Transverse colon (tissue), 4 donors: ENCODE results near the gene ALDH3B1. TPM values are rescaled to one million over a fixed set of nuclear protein-coding genes. Genes with fewer than 3 reads are reported as not detected.

Source experiments
- DNase-seq: peaks from one replicate; pipeline ENCODE4 v3.0.0-alpha.2; 2019
- H3K27ac ChIP-seq, 4 donors: fragments of 200-600 bp; sonication (generic); 2 replicates each; pipeline ENCODE4 v1.5.1; 2016 to 2018; ENCODE audit warnings: inconsistent platforms in 4 of 4
- H3K27me3 ChIP-seq: fragments of 200-600 bp; sonication (generic); 2 replicates; pipeline ENCODE4 v1.5.1; 2017; ENCODE audit warnings: inconsistent platforms
- H3K36me3 ChIP-seq, 4 donors: fragments of 200-600 bp; sonication (generic); 2 replicates each; pipeline ENCODE4 v1.5.1; 2017 to 2019; ENCODE audit warnings: inconsistent platforms in 4 of 4
- H3K4me1 ChIP-seq, 4 donors: fragments of 200-600 bp; sonication (generic); 2 replicates each; pipeline ENCODE4 v1.5.1; 2017 to 2020; ENCODE audit warnings: inconsistent platforms in 4 of 4
- H3K4me3 ChIP-seq, 4 donors: fragments of 200-600 bp; sonication (generic); 1 replicate in 1 of 4; 2 replicates in 3 of 4; pipeline versions ENCODE4 v1.5.1 to v1.6.1; 2017 to 2019; ENCODE audit warnings: inconsistent platforms in 4 of 4
- H3K9me3 ChIP-seq, 2 donors: fragments of 200-600 bp; sonication (generic); 2 replicates each; pipeline ENCODE4 v1.5.1; 2017 to 2019; ENCODE audit warnings: inconsistent platforms in 2 of 2
- EP300 ChIP-seq: sonication (generic); formaldehyde crosslinking; IDR thresholded peaks from one replicate; pipeline ENCODE4 v1.6.1; 2017; ENCODE audit warnings: antibody characterized with exemption, low read depth
- POLR2A ChIP-seq: fragments of 450-650 bp; IDR thresholded peaks from one replicate; pipeline ENCODE4 v1.6.1; 2016; ENCODE audit warnings: antibody characterized with exemption, mild to moderate bottlenecking, moderate library complexity
- POLR2AphosphoS5 ChIP-seq, 3 donors: sonication (generic); formaldehyde crosslinking; IDR thresholded peaks; one replicate each; pipeline ENCODE4 v1.6.1; 2016; ENCODE audit warnings: antibody characterized with exemption in 3 of 3
- WGBS, 2 donors: methylation state at CpG; one replicate each; pipeline ENCODE4 v1.1.5; 2018; ENCODE audit warnings: low coverage in 1 of 2; 5-methylcytosine and 5-hydroxymethylcytosine counted together
- in situ Hi-C, 4 donors: fragments of 200-750 bp; cut with MboI; loops; one replicate each; pipeline versions ENCODE4 v1.15.0 to v1.15.1; 2017; ENCODE audit warnings: low sequenced_read_pairs in 3 of 4, low pct_ligation_motif_present in 1 of 4, low pct_unique_long_range_greater_than_20kb in 1 of 4
- intact Hi-C: fragments of 100-400 bp; cut with DNase I; formaldehyde crosslinking; loops from one replicate; pipeline ENCODE4 v1.15.1; 2023; ENCODE audit warnings: low total_unique reads
- total RNA-seq, 4 donors: library from RNA; depleted of rRNA; stranded (reverse); fragments of >200 nt; gene quantifications; one replicate each; pipeline ENCODE4 v1.1.0, GENCODE V29; 2016
- TF ChIP-seq, protein P1 (sequence below), 5 experiments: fragments of 200-600 bp in 3 of 5; fragments of 450-650 bp in 2 of 5; sonication (generic) in 3 of 5; IDR thresholded peaks; 1 replicate in 2 of 5; 2 replicates in 3 of 5; pipeline ENCODE4 v1.5.1; 2016 to 2017; ENCODE audit warnings: antibody characterized with exemption in 5 of 5, inconsistent platforms in 3 of 5, mild to moderate bottlenecking in 2 of 5, moderate library complexity in 1 of 5

Gene ALDH3B1
- total RNA-seq, 4 donors from 2014 or later: 12.1 to 14.9 (median 13.5) TPM

DNA sequence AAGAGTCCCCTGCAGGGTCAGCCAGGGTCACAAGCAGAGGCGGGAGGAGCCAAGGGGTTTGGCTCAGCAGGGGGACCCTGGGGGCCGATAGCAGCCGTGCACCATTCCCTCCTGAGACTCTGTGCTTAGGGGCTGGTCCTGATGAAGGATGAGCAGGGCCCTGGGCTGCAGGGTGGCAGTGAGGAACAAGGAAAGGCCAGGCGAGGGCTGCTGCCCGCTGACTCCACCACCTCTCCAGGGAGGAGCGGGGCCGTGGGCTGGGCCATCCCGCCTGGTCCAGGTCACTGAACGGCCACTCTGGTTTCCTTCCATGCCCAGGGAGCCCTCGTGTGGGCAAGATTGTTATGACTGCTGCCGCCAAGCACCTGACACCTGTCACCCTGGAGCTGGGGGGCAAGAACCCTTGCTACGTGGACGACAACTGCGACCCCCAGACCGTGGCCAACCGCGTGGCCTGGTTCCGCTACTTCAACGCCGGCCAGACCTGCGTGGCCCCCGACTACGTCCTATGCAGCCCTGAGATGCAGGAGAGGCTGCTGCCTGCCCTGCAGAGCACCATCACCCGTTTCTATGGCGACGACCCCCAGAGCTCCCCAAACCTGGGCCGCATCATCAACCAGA lies 11.2 kb downstream of the ALDH3B1 start:
- peak; percentile 60 for DNase-seq
- Histone ChIP-seq H3K9me3 (no peaks in the 10 kb centered on the region), H3K27ac (no peak overlapping the region), H3K36me3 (no peaks in the 10 kb centered on the region), H3K27me3 (no peaks in the 10 kb centered on the region), H3K4me3 (no peak overlapping the region), H3K4me1 (peaks cover 0 to 6% (median 0%) of the 10 kb centered on the region in 4 donors)
- WGBS, 2 donors: 65% methylated on average over 27 of the region's 27 CpGs; no CpG with 5 or more reads in 1 of the 2 donors
- in situ Hi-C loops (no loop called here), intact Hi-C loops (no loop called here)
- TF ChIP-seq, protein P1, sequence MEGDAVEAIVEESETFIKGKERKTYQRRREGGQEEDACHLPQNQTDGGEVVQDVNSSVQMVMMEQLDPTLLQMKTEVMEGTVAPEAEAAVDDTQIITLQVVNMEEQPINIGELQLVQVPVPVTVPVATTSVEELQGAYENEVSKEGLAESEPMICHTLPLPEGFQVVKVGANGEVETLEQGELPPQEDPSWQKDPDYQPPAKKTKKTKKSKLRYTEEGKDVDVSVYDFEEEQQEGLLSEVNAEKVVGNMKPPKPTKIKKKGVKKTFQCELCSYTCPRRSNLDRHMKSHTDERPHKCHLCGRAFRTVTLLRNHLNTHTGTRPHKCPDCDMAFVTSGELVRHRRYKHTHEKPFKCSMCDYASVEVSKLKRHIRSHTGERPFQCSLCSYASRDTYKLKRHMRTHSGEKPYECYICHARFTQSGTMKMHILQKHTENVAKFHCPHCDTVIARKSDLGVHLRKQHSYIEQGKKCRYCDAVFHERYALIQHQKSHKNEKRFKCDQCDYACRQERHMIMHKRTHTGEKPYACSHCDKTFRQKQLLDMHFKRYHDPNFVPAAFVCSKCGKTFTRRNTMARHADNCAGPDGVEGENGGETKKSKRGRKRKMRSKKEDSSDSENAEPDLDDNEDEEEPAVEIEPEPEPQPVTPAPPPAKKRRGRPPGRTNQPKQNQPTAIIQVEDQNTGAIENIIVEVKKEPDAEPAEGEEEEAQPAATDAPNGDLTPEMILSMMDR (IDR thresholded peaks at IDR 0.05): peak in 4 of 5 experiments; percentile 36 to 63 (median 41)
- TF ChIP-seq EP300 (no peak), POLR2AphosphoS5 (IDR thresholded peaks at IDR 0.05) (no peak), POLR2A (no peak)

DNA sequence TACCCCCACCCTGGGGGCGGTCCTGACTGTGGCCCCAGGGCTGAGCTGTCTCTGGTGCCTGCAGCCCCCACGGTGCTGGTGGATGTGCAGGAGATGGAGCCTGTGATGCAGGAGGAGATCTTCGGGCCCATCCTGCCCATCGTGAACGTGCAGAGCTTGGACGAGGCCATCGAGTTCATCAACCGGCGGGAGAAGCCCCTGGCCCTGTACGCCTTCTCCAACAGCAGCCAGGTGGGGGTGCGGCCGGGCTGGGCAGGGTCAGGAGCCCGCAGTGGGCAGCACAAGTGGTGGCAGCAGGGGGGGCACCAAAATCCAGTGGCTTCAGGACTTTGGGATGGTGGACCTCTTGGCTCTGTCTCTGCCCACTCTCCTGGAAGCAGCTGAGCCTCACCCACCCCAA lies 12.4 kb downstream of the ALDH3B1 start:
- Histone ChIP-seq H3K36me3 (no peaks in the 10 kb centered on the region), H3K4me3 (no peak overlapping the region), H3K27me3 (no peaks in the 10 kb centered on the region), H3K4me1 (no peaks in the 10 kb centered on the region), H3K27ac (no peak overlapping the region), H3K9me3 (no peaks in the 10 kb centered on the region)
- TF ChIP-seq, protein P1 (IDR thresholded peaks at IDR 0.05): no peak
- no peak for TF ChIP-seq EP300
- no peak for TF ChIP-seq POLR2A
- TF ChIP-seq POLR2AphosphoS5 (IDR thresholded peaks at IDR 0.05): no peak
- intact Hi-C loops (no loop called here), in situ Hi-C loops (no loop called here)
- no peak for DNase-seq
- WGBS, 2 donors: 91% methylated on average over 13 of the region's 13 CpGs; no CpG with 5 or more reads in 1 of the 2 donors

DNA sequence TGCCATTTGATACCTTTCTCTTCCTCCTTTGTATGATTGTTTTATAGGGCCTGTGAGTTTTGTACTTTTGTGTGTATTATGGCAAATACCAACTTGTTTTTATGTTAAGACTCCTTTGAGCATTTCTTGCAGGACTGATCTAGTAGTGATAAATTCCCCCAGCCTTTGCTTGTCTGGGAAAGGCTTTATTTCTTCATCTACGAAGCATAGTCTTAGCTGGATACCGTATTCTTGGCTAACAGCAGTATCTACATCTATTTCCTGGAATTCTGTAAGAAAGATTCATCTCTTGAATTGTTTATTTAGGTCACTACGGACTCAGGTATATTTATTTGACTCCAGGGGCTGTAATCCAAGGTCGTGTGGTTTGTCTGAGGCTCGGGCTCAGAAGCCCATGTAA lies 14.4 kb downstream of the ALDH3B1 start:
- intact Hi-C loops: no loop called here
- DNase-seq: no peak
- 81 to 100% methylated on average over 2 to 5 of the region's 5 CpGs for WGBS, 2 donors
- Histone ChIP-seq H3K27ac (no peak overlapping the region), H3K36me3 (no peaks in the 10 kb centered on the region), H3K9me3 (no peaks in the 10 kb centered on the region), H3K27me3 (no peaks in the 10 kb centered on the region), H3K4me3 (no peak overlapping the region), H3K4me1 (peaks cover under 1 to 2% (median 2%) of the 10 kb centered on the region in 4 donors)
- TF ChIP-seq, protein P1 (IDR thresholded peaks at IDR 0.05): no peak
- TF ChIP-seq POLR2AphosphoS5 (IDR thresholded peaks at IDR 0.05) (no peak), POLR2A (no peak), EP300 (no peak)
- in situ Hi-C loops: no loop called here

DNA sequence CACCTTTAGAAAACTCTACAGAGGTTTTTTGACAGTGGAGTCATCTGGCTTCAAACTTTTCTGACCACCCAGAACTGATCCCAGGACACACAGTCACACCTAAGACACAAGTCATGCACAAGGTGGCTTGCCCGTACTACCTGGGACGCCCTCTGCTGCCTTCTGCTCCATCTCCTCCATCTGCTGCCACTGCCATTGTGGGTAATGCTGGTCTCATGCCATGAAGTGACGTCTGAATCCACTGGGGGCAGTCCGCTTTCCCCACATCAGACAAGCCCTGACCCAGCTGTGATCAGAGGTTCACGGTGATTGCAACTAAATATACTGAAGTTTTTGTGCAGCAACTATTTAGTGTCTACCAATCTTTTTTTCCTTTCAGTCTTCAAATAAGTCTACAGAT lies 14.9 kb downstream of the ALDH3B1 start:
- no peak for DNase-seq
- TF ChIP-seq, protein P1 (IDR thresholded peaks at IDR 0.05): no peak
- no peak for TF ChIP-seq EP300
- no peak for TF ChIP-seq POLR2A
- TF ChIP-seq POLR2AphosphoS5 (IDR thresholded peaks at IDR 0.05): no peak
- 77% methylated on average over 5 of the region's 5 CpGs; no CpG with 5 or more reads in 1 of the 2 donors for WGBS, 2 donors
- H3K4me1 ChIP-seq: peaks cover 5 to 6% (median 6%) of the 10 kb centered on the region in 4 donors
- intact Hi-C loops (no loop called here), in situ Hi-C loops (no loop called here)
- no peak overlapping the region for H3K4me3 ChIP-seq
- no peaks in the 10 kb centered on the region for H3K36me3 ChIP-seq
- no peak overlapping the region for H3K27ac ChIP-seq
- H3K9me3 ChIP-seq: no peaks in the 10 kb centered on the region
- H3K27me3 ChIP-seq: no peaks in the 10 kb centered on the region
